Measurements from ENCODE around the gene PIGC. TPM values are rescaled to one million over a fixed set of nuclear protein-coding genes. Genes with fewer than 3 reads are reported as not detected.

PIGC gene
- total RNA-seq, 4 donors from 2014 or later: 19.4 to 23.4 (median 20.9) TPM

DNA sequence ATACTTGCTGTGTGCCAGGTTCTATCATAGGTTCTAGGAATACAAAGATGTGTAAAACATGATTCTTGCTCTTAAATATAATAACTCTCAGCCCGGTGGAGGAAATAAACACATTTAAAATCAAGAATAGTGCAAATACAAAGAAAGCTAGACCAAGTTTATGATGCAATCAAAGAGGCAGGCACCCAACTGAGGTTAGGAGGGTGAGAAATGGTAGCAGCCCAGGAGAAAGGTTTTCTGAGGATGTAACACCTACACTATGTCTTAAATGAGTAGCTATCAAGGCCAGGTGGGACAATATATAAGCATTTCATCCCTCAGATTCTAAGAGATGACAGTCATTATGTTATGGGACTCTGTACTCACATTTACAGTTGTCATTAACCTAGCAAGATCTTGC is 9.7 kb upstream of the PIGC start:
- 86 to 92% methylated on average over 1 of the region's 1 CpG for WGBS, 2 donors
- DNase-seq: no peak
- H3K36me3 ChIP-seq: no peaks in the 10 kb centered on the region
- no peaks in the 10 kb centered on the region for H3K9me3 ChIP-seq
- no peak overlapping the region for H3K27ac ChIP-seq
- TF ChIP-seq, protein P1, sequence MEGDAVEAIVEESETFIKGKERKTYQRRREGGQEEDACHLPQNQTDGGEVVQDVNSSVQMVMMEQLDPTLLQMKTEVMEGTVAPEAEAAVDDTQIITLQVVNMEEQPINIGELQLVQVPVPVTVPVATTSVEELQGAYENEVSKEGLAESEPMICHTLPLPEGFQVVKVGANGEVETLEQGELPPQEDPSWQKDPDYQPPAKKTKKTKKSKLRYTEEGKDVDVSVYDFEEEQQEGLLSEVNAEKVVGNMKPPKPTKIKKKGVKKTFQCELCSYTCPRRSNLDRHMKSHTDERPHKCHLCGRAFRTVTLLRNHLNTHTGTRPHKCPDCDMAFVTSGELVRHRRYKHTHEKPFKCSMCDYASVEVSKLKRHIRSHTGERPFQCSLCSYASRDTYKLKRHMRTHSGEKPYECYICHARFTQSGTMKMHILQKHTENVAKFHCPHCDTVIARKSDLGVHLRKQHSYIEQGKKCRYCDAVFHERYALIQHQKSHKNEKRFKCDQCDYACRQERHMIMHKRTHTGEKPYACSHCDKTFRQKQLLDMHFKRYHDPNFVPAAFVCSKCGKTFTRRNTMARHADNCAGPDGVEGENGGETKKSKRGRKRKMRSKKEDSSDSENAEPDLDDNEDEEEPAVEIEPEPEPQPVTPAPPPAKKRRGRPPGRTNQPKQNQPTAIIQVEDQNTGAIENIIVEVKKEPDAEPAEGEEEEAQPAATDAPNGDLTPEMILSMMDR (IDR thresholded peaks at IDR 0.05): no peak
- TF ChIP-seq POLR2A (IDR thresholded peaks at IDR 0.05): no peak
- no peaks in the 10 kb centered on the region for H3K27me3 ChIP-seq
- no peak overlapping the region for H3K4me3 ChIP-seq (replicated peaks in 1 of 3)
- intact Hi-C loops (cut with DNase I): no loop called here
- H3K4me1 ChIP-seq: no peaks in the 10 kb centered on the region

DNA sequence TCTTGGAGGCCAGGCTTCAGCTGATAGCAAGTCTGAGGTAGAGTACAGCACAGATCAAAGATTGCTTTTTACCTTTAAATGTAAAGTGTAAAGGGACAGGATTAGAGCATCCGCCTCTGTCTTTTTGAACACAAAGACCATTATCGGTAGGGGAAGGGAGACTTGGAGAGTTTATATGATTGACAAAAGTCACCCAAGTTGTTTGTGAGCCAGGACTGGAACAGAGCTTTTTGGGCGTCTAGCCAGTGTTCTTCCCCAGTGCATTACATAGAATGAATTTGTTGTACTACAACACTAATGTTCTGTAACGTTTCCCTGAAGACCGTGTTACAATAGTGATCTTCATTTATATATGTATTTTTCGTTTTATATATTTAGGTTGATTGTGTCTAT is 9.3 kb upstream of the PIGC start:
- DNase-seq: no peak
- intact Hi-C loops (cut with DNase I): no loop called here
- Histone ChIP-seq H3K4me1 (no peaks in the 10 kb centered on the region), H3K4me3 (replicated peaks in 1 of 3) (no peak overlapping the region), H3K9me3 (no peaks in the 10 kb centered on the region), H3K27me3 (no peaks in the 10 kb centered on the region), H3K36me3 (no peaks in the 10 kb centered on the region), H3K27ac (no peak overlapping the region)
- WGBS, 2 donors: 85 to 87% methylated on average over 6 of the region's 6 CpGs
- no peak for TF ChIP-seq POLR2A (IDR thresholded peaks at IDR 0.05)
- TF ChIP-seq, protein P1 (IDR thresholded peaks at IDR 0.05): no peak

DNA sequence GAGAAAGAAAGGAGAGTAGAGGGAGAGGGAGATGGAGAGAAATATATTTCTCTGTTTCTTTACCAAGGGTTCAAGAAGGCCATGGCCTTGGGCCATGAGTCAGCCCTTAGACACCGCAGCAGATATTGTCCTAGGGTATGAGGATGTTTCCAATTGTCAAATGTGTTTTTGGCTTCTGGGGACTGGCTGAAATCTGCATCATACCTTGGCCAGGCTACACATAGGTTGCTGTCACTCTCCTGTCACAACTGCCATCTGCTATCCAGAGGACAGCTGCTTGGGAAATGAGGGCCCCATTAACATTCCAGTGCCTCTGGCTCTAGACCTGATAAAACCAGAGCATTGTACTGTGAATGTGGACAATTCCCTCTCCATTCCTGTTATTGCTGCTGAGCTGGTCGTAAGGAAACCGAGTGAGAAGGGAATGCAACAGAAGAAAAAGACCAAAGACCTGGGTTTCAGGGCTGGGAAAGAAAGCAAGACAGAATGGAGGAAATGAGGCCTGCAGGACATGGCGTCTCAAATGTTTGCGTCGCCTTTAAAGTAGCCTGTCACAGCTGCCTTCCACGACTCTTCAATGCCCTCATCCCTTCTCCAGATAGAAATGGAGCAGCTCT is 8.8 kb upstream of the PIGC start:
- no peak for DNase-seq
- no peaks in the 10 kb centered on the region for H3K4me1 ChIP-seq
- intact Hi-C loops (cut with DNase I): no loop called here
- TF ChIP-seq POLR2A (IDR thresholded peaks at IDR 0.05): no peak
- TF ChIP-seq, protein P1 (IDR thresholded peaks at IDR 0.05): no peak
- WGBS, 2 donors: 79 to 81% methylated on average over 7 of the region's 7 CpGs
- no peak overlapping the region for H3K27ac ChIP-seq
- H3K9me3 ChIP-seq: no peaks in the 10 kb centered on the region
- no peaks in the 10 kb centered on the region for H3K27me3 ChIP-seq
- H3K36me3 ChIP-seq: no peaks in the 10 kb centered on the region
- H3K4me3 ChIP-seq (replicated peaks in 1 of 3): no peak overlapping the region

DNA sequence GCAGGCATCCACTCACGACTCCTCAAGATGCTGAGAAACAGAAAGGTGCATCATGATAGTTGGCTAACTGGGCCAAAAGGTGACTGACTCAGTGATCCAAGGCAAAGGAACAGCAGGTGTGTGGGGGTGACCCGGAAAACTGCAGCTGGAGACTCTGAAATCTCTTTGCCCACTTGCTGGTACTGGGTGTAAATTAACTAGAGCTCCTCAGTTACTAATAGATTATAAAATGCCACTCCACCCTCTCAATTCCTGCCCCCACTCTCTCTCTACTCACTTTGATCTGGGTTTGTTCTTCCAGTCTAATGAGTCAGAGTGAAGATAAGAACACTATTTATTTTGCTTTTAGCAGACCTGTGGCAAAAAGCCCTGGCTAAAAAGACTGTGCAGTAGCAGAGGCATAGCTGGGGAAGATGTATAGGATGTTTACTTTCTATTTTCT is 7.2 kb upstream of the PIGC start:
- no peak for DNase-seq
- 75 to 86% methylated on average over 2 of the region's 2 CpGs for WGBS, 2 donors
- Histone ChIP-seq H3K4me3 (replicated peaks in 1 of 3) (no peak overlapping the region), H3K4me1 (no peaks in the 10 kb centered on the region), H3K27ac (no peak overlapping the region), H3K27me3 (no peaks in the 10 kb centered on the region), H3K36me3 (no peaks in the 10 kb centered on the region), H3K9me3 (no peaks in the 10 kb centered on the region)
- TF ChIP-seq, protein P1 (IDR thresholded peaks at IDR 0.05): no peak
- TF ChIP-seq POLR2A (IDR thresholded peaks at IDR 0.05): no peak
- intact Hi-C loops (cut with DNase I): no loop called here

DNA sequence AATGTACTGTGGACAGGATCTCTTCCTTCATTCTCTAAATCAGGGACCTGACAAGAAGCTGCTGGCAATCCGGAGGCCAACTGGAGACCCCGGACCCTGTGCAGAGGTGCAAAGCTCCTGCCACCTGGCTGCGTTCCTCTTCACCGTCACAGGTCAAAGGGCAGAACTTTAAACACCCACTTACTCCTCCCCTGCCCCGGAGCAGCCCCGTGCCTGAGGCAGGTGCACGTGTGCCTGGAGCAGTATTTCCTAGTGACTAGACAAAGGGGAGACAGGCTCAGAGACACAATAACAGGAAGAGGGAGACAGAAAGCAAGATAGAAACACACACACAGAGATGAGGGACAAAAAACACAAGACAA is 6.6 kb upstream of the PIGC start:
- 61 to 68% methylated on average over 7 of the region's 7 CpGs for WGBS, 2 donors
- no peak for DNase-seq
- no peak overlapping the region for H3K4me3 ChIP-seq (replicated peaks in 1 of 3)
- no peaks in the 10 kb centered on the region for H3K27me3 ChIP-seq
- no peaks in the 10 kb centered on the region for H3K4me1 ChIP-seq
- no peaks in the 10 kb centered on the region for H3K36me3 ChIP-seq
- no peak overlapping the region for H3K27ac ChIP-seq
- TF ChIP-seq, protein P1 (IDR thresholded peaks at IDR 0.05): no peak
- no peak for TF ChIP-seq POLR2A (IDR thresholded peaks at IDR 0.05)
- intact Hi-C loops (cut with DNase I): no loop called here
- no peaks in the 10 kb centered on the region for H3K9me3 ChIP-seq

Data from thyroid gland (tissue), 4 donors.